ENCODE results near the gene MAML2. TPM values are rescaled to one million over a fixed set of nuclear protein-coding genes. Genes with fewer than 3 reads are reported as not detected.

The MAML2 gene
- total and polyA plus RNA-seq, 9 of the 15 experiments (the other 6 are each of a cell fraction or from before 2014, with no cell fraction given): 0.79 to 6.8 (median 4.8) TPM

GRCh38 chr11:96265220-96265737 lies 77.7 kb downstream of the MAML2 start (continued):
- TF ChIP-seq CHD7 (IDR thresholded peaks at IDR 0.05; ENCODE audit: low read depth, low read length) (no peak), HDAC3 (IDR thresholded peaks at IDR 0.05; ENCODE audit: borderline replicate concordance, partially characterized antibody) (no peak), MYNN (IDR thresholded peaks at IDR 0.05) (no peak), MYNN (CRISPR knock-in tag; IDR thresholded peaks at IDR 0.05) (no peak), RFX1 (IDR thresholded peaks at IDR 0.05) (no peak), RNF2 (IDR thresholded peaks at IDR 0.05) (no peak), ZNF143 (CRISPR knock-in tag; IDR thresholded peaks at IDR 0.05) (no peak), ZNF197 (CRISPR knock-in tag; IDR thresholded peaks at IDR 0.05; ENCODE audit: low read depth) (no peak), ZBTB11 (CRISPR knock-in tag; IDR thresholded peaks at IDR 0.05) (no peak)

All from K562 (cell line).